ENCODE results near the gene ADAMTSL3. TPM values are rescaled to one million over a fixed set of nuclear protein-coding genes. Genes with fewer than 3 reads are reported as not detected.
A peak's percentile ranks its signal among the peaks of the same experiment; 100 is the strongest.

ADAMTSL3 gene
- total RNA-seq, 3 donors from 2014 or later, result not detected

DNA sequence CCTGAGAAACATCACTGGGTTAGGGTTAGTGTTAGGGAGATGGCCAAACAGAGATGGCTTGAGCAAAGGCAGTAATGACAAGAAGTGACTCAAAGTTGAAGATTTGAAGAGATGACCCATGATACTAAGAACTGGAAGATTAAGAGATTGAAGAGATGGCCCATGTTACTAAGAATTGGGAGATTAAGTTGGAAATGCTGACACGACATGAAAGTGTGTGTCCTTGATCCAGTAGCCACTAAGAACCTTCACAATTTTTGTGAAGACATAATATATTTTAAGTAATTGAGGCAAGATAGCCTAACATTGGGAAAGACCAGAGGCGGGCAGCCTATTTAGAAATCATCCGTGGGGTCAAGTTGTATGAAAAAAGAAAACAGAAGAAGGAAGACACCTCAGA is 239.4 kb downstream of the ADAMTSL3 start:
- no peak for ATAC-seq
- H3K4me1 Mint-ChIP-seq (ENCODE audit: low read depth), result no peaks in the 10 kb centered on the region

DNA sequence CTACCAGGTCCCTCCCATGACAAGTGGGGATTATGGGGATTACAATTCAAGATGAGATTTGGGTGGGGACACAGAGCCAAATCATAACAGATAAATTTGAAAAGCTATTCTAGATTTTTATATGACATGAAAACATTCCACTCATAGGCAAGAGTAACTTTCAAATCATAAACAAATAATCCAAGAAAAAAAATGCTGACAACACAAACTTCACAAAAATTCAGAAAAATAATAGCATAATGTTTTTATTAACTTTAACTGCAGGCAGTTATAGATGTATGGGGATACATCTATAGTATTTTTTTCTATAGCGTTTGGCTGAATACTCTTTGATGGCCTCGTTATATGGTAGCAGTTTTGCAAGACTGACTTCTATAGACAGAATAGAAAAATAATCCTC is 243.1 kb downstream of the ADAMTSL3 start:
- Mint-ChIP-seq H3K4me3 (no peak overlapping the region), H3K4me1 (ENCODE audit: low read depth) (no peaks in the 10 kb centered on the region), H3K36me3 (ENCODE audit: insufficient read depth) (no peaks in the 10 kb centered on the region), H3K9me3 (no peaks in the 10 kb centered on the region), H3K27me3 (ENCODE audit: low read depth) (no peaks in the 10 kb centered on the region)
- ATAC-seq, result no peak
- DNase-seq, result no peak

More for the DNA sequence above, 239.4 kb downstream of the ADAMTSL3 start:
- Mint-ChIP-seq H3K36me3 (ENCODE audit: insufficient read depth) (no peaks in the 10 kb centered on the region), H3K9me3 (no peaks in the 10 kb centered on the region), H3K4me3 (no peak overlapping the region), H3K27me3 (ENCODE audit: low read depth) (no peaks in the 10 kb centered on the region)
- no peak for DNase-seq

- H3K4me3 Mint-ChIP-seq, result no peak overlapping the region
- H3K36me3 Mint-ChIP-seq (ENCODE audit: insufficient read depth), result no peaks in the 10 kb centered on the region
- DNase-seq, result no peak
- no peaks in the 10 kb centered on the region for H3K4me1 Mint-ChIP-seq (ENCODE audit: low read depth)
- H3K27me3 Mint-ChIP-seq (ENCODE audit: low read depth), result no peaks in the 10 kb centered on the region
- no peak for ATAC-seq
- no peaks in the 10 kb centered on the region for H3K9me3 Mint-ChIP-seq
Observed at GRCh38 chr15:83898361-83898760, 244.4 kb downstream of the ADAMTSL3 start.

GRCh38 chr15:83899670-83900069 is 245.7 kb downstream of the ADAMTSL3 start:
- Mint-ChIP-seq H3K9me3 (no peaks in the 10 kb centered on the region), H3K4me3 (no peak overlapping the region), H3K27me3 (ENCODE audit: low read depth) (no peaks in the 10 kb centered on the region), H3K36me3 (ENCODE audit: insufficient read depth) (no peaks in the 10 kb centered on the region), H3K4me1 (ENCODE audit: low read depth) (no peaks in the 10 kb centered on the region)
- ATAC-seq, result no peak
- no peak for DNase-seq

DNA sequence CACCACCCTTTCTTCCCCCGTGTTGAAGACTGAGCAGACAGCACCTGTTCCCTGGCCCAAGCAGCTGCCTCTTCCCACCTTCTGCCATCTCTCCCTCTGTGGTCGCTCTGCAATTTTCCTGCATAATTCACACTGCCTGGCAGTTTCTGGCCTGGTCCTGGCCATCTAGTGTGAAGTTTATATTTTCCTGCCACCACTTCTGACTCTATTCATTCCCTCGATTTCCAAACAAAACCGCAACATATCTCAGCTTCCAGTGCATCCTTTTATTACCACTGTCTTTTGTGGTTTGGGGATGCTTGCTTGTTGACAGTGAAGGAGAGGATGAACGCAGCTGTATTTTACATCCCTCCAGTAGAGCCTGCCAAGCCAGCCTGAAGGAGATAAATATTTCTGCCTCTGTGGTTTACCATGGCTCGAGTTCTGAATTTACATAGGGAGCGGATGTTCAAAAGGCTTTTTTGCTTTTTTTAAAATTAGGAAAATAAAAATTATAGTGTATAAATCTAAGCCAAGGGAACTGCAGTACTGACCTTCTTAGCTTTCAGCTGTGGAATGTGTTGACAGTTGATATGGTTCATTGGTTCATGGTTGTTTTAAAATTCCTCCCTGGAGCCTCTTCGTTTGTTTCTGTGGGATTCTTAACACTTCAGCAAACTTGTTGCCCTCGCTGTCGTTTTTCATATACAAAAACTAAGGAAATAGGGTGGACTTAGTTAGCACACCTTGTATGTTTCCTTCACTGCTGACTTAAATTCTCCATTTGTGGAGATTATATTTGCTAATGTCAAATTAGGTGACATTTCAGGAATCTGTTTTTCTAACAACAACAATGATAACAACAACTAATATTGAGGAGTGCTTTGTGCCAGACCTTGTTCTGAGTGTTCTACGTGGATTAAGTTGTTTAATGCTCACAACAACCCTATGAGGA is 250.5 kb downstream of the ADAMTSL3 start:
- ATAC-seq, result no peak
- no peaks in the 10 kb centered on the region for H3K27me3 Mint-ChIP-seq (ENCODE audit: low read depth)

GRCh38 chr15:83905556-83906273 is 251.8 kb downstream of the ADAMTSL3 start:
- peaks cover 3% of the 10 kb centered on the region for H3K27me3 Mint-ChIP-seq (ENCODE audit: low read depth)
- H3K36me3 Mint-ChIP-seq (ENCODE audit: insufficient read depth), result no peaks in the 10 kb centered on the region
- ATAC-seq, result no peak
- no peak overlapping the region for H3K4me3 Mint-ChIP-seq
- no peaks in the 10 kb centered on the region for H3K9me3 Mint-ChIP-seq
- no peak for DNase-seq
- H3K4me1 Mint-ChIP-seq (ENCODE audit: low read depth), result no peaks in the 10 kb centered on the region

More for the DNA sequence above, 250.5 kb downstream of the ADAMTSL3 start:
- Mint-ChIP-seq H3K36me3 (ENCODE audit: insufficient read depth) (no peaks in the 10 kb centered on the region), H3K4me1 (ENCODE audit: low read depth) (no peaks in the 10 kb centered on the region), H3K9me3 (no peaks in the 10 kb centered on the region), H3K4me3 (no peak overlapping the region)
- DNase-seq, result no peak

- DNase-seq (no peak), ATAC-seq (no peak)
- H3K4me1 Mint-ChIP-seq (ENCODE audit: low read depth), result no peaks in the 10 kb centered on the region
- no peaks in the 10 kb centered on the region for H3K36me3 Mint-ChIP-seq (ENCODE audit: insufficient read depth)
- no peaks in the 10 kb centered on the region for H3K9me3 Mint-ChIP-seq
- no peak overlapping the region for H3K4me3 Mint-ChIP-seq
- peaks cover 3% of the 10 kb centered on the region for H3K27me3 Mint-ChIP-seq (ENCODE audit: low read depth)
Observed at GRCh38 chr15:83911345-83911744, 257.4 kb downstream of the ADAMTSL3 start.

- no peaks in the 10 kb centered on the region for H3K4me1 Mint-ChIP-seq (ENCODE audit: low read depth)
- DNase-seq, result no peak
- no peak for ATAC-seq
- H3K36me3 Mint-ChIP-seq (ENCODE audit: insufficient read depth), result no peaks in the 10 kb centered on the region
- H3K4me3 Mint-ChIP-seq, result no peak overlapping the region
- peaks cover 3% of the 10 kb centered on the region for H3K27me3 Mint-ChIP-seq (ENCODE audit: low read depth)
- no peaks in the 10 kb centered on the region for H3K9me3 Mint-ChIP-seq
Observed at GRCh38 chr15:83912343-83912742, 258.4 kb downstream of the ADAMTSL3 start.

- Mint-ChIP-seq H3K4me1 (ENCODE audit: low read depth) (no peaks in the 10 kb centered on the region), H3K4me3 (no peak overlapping the region), H3K9me3 (no peaks in the 10 kb centered on the region), H3K36me3 (ENCODE audit: insufficient read depth) (no peaks in the 10 kb centered on the region), H3K27me3 (ENCODE audit: low read depth) (peaks cover 3% of the 10 kb centered on the region)
- DNase-seq (no peak), ATAC-seq (no peak)
Observed at GRCh38 chr15:83913034-83913632, 259.2 kb downstream of the ADAMTSL3 start.

DNA sequence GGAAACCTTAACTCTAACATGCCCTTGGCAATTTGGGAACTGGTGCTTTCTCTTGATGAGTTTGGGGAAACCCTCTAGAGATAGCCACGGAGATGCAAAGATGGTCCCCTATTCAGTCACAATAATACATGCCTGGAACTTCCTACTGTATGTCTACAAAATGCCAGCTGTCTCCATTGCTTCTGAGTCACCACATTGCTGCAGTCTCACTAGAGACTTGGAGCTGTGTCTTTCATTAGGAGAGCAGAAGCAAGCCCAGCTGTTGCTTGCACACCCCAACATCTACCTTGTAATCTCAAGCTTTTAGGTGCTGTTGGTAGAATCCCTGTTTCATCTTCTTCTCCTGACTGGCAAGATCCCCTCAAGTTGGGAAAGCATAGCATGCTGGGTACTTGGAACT is 261.0 kb downstream of the ADAMTSL3 start:
- no peak for ATAC-seq
- peaks cover 6% of the 10 kb centered on the region for H3K4me1 Mint-ChIP-seq (ENCODE audit: low read depth)
- no peak overlapping the region for H3K4me3 Mint-ChIP-seq
- no peaks in the 10 kb centered on the region for H3K36me3 Mint-ChIP-seq (ENCODE audit: insufficient read depth)
- no peak for DNase-seq
- H3K27me3 Mint-ChIP-seq (ENCODE audit: low read depth), result peaks cover 2% of the 10 kb centered on the region
- no peaks in the 10 kb centered on the region for H3K9me3 Mint-ChIP-seq

GRCh38 chr15:83917432-83917831 is 263.5 kb downstream of the ADAMTSL3 start:
- H3K4me1 Mint-ChIP-seq (ENCODE audit: low read depth), result peaks cover 6% of the 10 kb centered on the region
- ATAC-seq (no peak), DNase-seq (no peak)
- H3K9me3 Mint-ChIP-seq, result no peaks in the 10 kb centered on the region
- H3K27me3 Mint-ChIP-seq (ENCODE audit: low read depth), result no peaks in the 10 kb centered on the region
- H3K36me3 Mint-ChIP-seq (ENCODE audit: insufficient read depth), result no peaks in the 10 kb centered on the region
- H3K4me3 Mint-ChIP-seq, result no peak overlapping the region

DNA sequence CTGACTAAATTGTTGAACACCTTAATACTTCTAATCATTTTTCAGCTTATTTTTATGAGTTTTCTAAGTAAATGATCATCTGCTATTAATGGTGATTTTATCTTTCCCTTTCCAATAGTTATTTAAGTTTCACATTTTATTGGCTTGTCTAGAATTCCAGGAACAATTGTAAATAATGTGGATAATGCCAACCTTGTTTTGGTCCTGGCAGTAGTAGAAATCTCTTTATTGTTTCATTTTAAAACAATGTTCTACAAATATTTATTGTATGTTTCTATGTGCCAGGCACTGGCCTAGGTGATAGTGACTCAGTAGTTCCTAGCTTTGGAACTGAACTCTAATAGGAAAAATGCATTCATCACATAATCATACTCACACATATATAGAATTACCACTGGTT is 264.1 kb downstream of the ADAMTSL3 start:
- no peaks in the 10 kb centered on the region for H3K36me3 Mint-ChIP-seq (ENCODE audit: insufficient read depth)
- DNase-seq (no peak), ATAC-seq (no peak)
- H3K9me3 Mint-ChIP-seq, result no peaks in the 10 kb centered on the region
- H3K4me1 Mint-ChIP-seq (ENCODE audit: low read depth), result peaks cover 6% of the 10 kb centered on the region
- no peaks in the 10 kb centered on the region for H3K27me3 Mint-ChIP-seq (ENCODE audit: low read depth)
- no peak overlapping the region for H3K4me3 Mint-ChIP-seq

DNA sequence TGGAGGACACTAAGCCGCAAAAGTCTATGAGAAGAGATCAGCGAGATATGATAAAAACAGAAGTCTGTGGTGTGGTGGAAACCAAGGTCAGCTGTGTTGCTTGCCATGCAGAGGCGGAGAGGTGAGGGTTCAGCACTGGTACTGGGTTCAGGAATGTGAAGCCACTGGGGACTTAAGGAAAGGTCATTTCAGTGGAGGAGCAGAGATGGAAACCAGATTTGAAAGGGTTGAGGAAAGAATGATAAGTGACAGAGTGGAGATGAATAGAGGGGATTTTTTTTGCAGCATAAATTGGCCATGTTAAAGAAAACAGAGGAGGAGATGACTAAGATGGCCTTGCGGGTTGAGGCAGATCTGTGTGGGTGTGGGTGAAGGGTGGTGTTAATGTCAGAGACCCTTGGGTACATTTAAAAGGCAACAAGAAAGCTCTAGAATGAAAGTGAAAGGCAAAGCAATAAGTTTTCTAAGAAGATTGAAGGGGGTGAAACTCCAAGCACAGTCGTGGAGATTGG is 265.5 kb downstream of the ADAMTSL3 start:
- ATAC-seq (peak; percentile 59 to 72), DNase-seq (no peak)
- Mint-ChIP-seq H3K27me3 (ENCODE audit: low read depth) (no peaks in the 10 kb centered on the region), H3K9me3 (no peaks in the 10 kb centered on the region), H3K36me3 (ENCODE audit: insufficient read depth) (no peaks in the 10 kb centered on the region), H3K4me3 (no peak overlapping the region), H3K4me1 (ENCODE audit: low read depth) (peaks cover 6% of the 10 kb centered on the region)

- Mint-ChIP-seq H3K27me3 (ENCODE audit: low read depth) (no peaks in the 10 kb centered on the region), H3K4me3 (no peak overlapping the region), H3K36me3 (ENCODE audit: insufficient read depth) (no peaks in the 10 kb centered on the region), H3K4me1 (ENCODE audit: low read depth) (peaks cover 6% of the 10 kb centered on the region), H3K9me3 (no peaks in the 10 kb centered on the region)
- DNase-seq (no peak), ATAC-seq (no peak)
Observed at GRCh38 chr15:83919978-83920510, 266.1 kb downstream of the ADAMTSL3 start.

Measured in activated T-cell treated with anti-CD3 and anti-CD28 coated beads, Interleukin-2, amount 50 U/mL, for 4 hours (primary cell).